Coronary artery (tissue), 2 donors: ENCODE data around the gene PTPRM.

Experiments
- DNase-seq: peaks from one replicate; pipeline ENCODE4 v3.0.0-alpha.2; 2017; ENCODE audit warnings: low spot score
- H3K27ac ChIP-seq, 2 donors: fragments of 200-600 bp; sonication (generic); one replicate each; pipeline ENCODE4 v1.5.1; 2016 to 2019
- H3K4me3 ChIP-seq: fragments of 200-600 bp; sonication (generic); 2 replicates; pipeline ENCODE4 v1.5.1; 2016; ENCODE audit warnings: mild to moderate bottlenecking, moderate library complexity
- TF ChIP-seq, protein P1 (sequence below): fragments of 200-600 bp; sonication (generic); IDR thresholded peaks from one replicate; pipeline ENCODE4 v1.5.1; 2019; ENCODE audit warnings: antibody characterized with exemption

Gene PTPRM

DNA sequence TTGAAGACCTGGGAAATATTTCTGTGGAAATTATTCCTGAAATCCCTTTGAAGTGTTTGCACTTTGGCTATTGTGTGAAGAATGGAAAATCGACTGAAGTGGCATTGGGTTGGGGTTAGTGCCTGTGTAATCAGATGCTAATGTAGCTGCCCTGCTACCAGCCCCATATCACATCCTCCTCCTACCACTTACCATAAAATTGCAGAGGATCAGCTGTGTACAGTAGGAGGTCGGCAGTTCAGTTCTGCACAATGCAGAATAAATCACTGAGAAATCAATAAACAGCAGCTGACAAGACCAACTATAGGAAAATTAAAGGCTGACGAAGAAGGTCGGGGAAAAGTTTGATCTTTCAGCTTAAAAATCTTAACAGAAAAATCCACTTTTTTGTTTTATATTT lies 440.9 kb downstream of the PTPRM start:
- DNase-seq = no peak
- no peak overlapping the region for H3K4me3 ChIP-seq

DNA sequence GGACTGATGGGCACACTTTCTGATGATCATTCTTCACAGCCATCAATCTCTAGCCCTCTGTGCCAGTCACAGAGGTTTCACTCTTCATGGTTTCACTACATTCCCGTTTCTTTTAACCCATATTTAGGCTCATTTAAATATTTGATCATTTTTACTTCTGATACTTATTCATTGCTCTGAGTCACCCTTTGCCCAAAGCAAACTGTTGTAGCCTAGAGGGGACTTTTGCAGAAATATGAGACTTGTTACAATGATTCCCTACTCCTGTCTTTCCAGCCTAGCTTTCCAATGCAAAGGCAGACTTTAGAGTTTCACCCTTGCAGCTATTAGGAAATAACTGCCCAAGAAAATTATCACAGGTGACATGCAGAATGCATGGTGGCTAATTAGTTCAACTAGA lies 444.2 kb downstream of the PTPRM start:
- TF ChIP-seq, protein P1, sequence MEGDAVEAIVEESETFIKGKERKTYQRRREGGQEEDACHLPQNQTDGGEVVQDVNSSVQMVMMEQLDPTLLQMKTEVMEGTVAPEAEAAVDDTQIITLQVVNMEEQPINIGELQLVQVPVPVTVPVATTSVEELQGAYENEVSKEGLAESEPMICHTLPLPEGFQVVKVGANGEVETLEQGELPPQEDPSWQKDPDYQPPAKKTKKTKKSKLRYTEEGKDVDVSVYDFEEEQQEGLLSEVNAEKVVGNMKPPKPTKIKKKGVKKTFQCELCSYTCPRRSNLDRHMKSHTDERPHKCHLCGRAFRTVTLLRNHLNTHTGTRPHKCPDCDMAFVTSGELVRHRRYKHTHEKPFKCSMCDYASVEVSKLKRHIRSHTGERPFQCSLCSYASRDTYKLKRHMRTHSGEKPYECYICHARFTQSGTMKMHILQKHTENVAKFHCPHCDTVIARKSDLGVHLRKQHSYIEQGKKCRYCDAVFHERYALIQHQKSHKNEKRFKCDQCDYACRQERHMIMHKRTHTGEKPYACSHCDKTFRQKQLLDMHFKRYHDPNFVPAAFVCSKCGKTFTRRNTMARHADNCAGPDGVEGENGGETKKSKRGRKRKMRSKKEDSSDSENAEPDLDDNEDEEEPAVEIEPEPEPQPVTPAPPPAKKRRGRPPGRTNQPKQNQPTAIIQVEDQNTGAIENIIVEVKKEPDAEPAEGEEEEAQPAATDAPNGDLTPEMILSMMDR = no peak
- Histone ChIP-seq H3K4me3 (no peak overlapping the region), H3K27ac (no peak overlapping the region)
- DNase-seq = no peak

More for the DNA sequence above, 440.9 kb downstream of the PTPRM start:
- TF ChIP-seq, protein P1 = no peak
- H3K27ac ChIP-seq = no peak overlapping the region

GRCh38 chr18:8011906-8012305 lies 444.8 kb downstream of the PTPRM start:
- no peak overlapping the region for H3K4me3 ChIP-seq
- TF ChIP-seq, protein P1 = no peak
- no peak for DNase-seq
- no peak overlapping the region for H3K27ac ChIP-seq

DNA sequence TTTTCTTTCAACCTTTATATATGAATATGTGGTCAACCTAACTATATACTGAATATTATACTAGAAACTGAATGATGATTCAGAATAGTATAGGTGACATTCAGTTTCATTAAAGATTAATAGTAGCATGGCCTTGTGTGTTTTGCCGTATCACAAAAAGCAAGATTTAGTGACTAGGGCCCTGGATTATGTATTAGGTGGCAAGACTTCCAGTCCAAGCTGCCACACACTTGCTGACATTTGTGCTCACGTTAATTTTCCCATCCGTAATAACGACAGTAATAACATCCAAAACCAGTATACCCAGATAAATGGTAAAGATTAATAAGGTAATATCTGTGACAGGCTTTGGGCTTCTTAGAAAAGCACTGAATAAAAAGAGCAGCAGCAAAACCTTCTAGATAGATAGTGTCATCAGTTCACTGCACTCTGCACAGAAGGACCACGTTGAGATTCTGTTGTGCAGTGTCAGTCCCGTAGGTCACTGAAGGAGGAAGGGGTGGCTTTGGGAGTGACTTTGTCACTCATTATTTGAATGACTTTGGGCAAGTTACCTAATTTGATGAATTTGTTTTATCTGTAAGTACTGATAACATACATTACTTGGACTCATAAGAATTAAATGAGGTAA lies 451.7 kb downstream of the PTPRM start:
- Histone ChIP-seq H3K4me3 (no peak overlapping the region), H3K27ac (no peak overlapping the region)
- DNase-seq = no peak
- TF ChIP-seq, protein P1 = no peak

DNA sequence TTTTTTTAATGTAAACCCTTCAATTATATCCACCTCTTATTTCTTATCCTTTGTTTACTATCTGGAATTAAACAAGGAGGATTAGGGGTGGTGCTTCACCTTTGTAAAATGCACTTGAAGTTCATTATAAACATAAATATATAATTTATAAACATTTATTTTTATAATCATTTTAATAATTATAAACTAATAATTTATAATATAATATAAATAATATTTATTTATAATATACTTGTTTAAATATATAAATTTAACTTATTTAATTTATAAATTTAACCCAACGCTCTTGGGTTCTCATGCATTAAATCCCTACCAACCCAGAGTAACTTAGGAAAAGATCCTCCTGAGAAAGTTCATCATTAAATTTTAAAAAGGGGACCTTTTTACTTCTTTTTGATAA lies 452.5 kb downstream of the PTPRM start:
- Histone ChIP-seq H3K27ac (no peak overlapping the region), H3K4me3 (no peak overlapping the region)
- TF ChIP-seq, protein P1 = no peak
- DNase-seq = no peak

GRCh38 chr18:8020132-8020846 lies 453.2 kb downstream of the PTPRM start:
- no peak for DNase-seq
- no peak overlapping the region for H3K4me3 ChIP-seq
- H3K27ac ChIP-seq = no peak overlapping the region
- TF ChIP-seq, protein P1 = no peak

DNA sequence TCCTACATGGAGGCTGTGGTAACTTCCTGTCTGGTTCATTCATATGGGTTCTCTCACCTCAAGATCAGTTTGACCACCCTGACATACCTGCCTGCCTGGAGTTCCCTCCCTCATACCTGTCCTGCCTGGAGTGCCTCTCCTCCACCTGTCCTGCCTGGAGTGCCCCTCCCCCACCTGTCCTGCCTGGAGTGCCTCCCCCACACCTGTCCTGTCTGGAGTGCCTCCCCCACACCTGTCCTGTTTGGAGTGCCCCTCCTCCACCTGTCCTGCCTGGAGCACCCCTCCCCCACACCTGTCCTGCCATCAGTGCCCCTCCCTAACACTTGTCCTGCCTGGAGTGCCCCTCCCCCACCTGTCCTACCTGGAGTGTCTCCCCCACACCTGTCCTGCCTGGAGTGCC lies 461.9 kb downstream of the PTPRM start:
- DNase-seq = no peak
- Histone ChIP-seq H3K4me3 (no peak overlapping the region), H3K27ac (no peak overlapping the region)
- TF ChIP-seq, protein P1 = no peak
